HG02973 (cell line): Measurements from ENCODE around the gene CD63.
"Not testable (repeated sequence)": the region's sequence is repeated elsewhere in the genome, so short reads cannot be mapped to it uniquely, and the experiment has no call there.

Experiments
- ATAC-seq: cut with Tn5 transposase; IDR thresholded peaks from one replicate; pipeline ENCODE4 v1.9.1; 2021; ENCODE audit warnings: moderate library complexity; ENCODE audit not compliant: unreplicated experiment

CD63 gene, protein sequence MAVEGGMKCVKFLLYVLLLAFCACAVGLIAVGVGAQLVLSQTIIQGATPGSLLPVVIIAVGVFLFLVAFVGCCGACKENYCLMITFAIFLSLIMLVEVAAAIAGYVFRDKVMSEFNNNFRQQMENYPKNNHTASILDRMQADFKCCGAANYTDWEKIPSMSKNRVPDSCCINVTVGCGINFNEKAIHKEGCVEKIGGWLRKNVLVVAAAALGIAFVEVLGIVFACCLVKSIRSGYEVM

DNA sequence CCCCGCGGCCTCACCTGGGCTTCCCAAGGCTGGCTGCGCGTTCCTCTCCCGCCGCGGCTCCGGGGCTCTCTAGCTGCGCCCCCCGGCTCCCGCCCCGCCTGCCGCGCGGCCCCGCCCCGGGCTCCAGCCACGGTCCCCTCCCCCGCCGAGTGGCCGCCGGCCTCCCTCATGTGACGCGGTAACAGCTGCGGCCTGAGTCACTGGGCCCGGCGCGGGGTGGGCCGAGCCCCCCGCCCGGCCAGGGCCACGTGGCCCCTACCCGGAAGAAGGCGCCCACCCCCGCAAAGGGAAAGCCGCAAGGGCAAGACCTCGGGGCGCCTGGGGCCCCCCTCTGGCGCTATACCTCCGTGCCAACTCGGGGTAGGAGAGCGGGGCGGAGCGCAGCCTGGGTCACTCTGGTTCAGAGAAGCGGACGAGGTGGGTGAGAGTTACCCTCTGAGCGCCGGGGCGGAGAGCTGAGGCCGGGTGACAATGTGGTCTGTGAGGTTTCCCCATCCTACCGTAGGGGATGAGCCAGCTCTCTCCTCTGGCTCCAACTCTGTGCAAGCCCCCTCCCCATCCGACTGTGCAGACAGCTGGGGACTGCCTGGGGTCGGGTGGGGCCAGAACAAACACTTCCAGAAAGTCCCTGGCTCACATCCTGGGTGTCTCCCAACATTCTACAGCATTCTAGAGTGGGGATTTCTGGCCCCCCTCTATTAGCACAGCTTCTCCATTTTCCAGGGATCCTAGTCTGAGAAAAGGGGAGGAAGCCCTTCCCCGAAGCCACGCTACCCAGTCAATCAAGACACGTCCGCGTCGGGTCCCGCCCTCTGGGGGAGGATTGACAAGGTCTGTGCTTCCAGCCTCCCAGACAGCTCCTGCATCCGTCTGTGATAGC, at the start of gene CD63:
Gene CD63 (minus strand): TSS at position 71 of the 880 bp plus-strand sequence. CDS start 668 bp downstream, outside the sequence.
- peak; percentile 57 for ATAC-seq

DNA sequence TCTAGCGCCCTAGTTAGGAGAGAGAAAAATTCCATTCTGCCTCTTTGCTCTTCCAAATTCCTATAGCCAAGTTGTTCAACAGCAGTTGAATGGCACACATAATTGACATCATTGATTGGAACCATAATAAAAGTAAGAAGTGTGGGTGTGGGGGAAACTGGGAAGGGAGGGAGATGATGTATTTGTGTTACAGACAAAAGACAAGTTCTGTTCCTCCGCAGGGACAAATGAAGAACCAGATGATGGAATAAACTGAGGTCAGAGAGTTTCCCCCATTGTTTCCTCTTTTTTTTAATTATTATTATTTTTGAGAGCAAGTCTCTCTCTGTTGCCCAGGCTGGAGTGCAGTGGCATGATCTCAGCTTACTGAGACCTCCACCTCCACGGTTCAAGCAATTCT, 49.0 kb upstream of the CD63 start:
- ATAC-seq: no peak

DNA sequence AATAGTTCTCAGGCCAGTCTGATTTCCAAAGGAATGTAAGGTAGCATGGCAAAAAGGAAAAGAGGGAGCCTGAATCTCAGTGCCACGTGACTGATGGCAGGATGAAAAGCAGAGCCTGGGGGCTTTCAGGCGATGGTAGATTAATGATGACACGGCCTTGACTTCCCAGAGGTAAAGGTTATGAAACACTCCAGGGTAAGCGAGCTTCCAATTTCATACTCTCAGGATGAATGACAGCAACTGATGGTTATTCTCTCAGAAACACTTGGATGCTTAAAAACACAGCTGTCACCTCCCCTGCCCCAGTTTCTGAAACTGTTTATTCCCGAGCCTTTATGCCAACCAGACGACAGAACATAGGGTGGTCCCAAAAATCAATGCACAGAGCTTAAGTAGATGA, 42.9 kb upstream of the CD63 start:
- ATAC-seq: no peak

DNA sequence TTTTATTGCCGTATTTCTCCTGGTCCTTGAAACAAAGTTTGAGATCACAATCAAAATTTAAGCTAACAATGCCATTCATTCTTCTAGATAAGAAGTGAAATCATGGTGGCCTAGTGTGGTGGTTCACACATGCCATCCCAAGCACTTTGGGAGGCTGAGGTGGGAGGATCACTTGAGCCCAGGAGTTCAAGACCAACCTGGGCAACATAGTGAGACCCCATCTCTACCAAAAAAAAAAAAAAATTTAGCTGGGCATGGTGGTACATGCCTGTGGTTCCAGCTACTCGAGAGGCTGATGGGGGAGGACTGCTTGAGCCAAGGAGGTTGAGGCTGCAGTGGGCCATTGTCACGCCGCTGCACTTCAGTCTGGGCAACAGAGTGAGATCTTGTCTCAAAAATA, 38.3 kb upstream of the CD63 start:
- ATAC-seq: no peak

DNA sequence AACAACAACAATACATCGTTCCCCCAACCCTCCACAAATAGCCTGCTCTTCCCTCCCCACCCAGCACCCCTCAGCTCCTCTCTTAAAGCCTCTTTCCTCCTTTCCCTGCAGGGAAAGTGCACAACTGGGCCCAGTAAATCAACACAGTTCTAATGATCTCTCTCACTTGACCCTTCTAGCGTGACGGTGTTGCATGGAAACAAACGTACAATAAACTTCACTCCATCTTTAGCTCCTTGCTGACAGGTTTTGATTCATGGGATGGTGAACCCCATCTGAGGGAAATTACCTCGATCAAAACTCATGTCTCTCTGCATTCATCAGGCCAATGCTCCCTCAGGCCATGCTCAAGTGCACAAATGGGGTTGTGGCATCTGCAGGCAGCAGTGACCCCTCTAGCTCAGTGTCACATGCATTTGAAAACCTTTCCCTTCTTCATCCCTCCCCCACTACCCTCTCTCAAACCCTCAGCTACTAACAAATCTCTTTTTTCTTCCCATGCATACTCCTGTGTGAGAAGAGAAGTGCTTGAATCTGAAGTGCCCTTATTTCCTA, 37.0 kb upstream of the CD63 start:
- ATAC-seq: no peak

DNA sequence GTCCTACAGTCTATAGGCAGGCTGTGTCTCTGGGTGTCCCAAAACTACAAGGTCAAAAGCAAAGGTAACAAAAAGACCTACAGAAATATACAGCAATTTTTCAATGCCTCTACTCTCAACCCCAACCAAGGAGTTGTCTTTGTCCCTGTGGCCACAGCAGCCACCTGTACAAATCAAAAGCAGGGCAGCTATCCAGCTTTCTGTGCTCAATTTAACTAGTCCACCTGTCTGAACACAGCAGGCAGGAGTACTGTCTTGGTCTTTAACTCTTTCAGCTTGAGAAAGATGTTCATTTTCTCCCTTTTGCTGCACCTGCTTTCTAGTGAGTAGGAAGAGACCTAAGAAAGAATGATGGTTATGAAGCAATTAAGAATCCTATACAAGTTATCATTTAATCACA, 33.8 kb upstream of the CD63 start:
- ATAC-seq: no peak

DNA sequence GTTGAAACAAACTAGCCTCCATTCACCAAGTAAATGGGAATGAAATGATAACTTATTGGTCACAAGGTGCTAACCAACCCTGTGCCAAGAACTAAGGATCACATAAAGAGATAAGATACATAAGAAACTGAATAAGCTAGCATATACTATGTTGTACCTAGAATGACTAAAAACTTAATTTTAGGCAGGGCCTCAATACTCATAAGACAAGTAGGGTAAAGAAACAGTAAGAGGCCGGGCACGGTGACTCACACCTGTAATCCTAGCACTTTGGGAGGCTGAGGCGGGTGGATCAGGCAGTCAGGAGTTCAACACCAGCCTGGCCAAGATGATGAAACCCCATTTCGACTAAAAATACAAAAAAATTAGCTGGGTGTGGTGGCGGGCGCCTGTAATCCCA, 31.9 kb upstream of the CD63 start:
- ATAC-seq: no peak

DNA sequence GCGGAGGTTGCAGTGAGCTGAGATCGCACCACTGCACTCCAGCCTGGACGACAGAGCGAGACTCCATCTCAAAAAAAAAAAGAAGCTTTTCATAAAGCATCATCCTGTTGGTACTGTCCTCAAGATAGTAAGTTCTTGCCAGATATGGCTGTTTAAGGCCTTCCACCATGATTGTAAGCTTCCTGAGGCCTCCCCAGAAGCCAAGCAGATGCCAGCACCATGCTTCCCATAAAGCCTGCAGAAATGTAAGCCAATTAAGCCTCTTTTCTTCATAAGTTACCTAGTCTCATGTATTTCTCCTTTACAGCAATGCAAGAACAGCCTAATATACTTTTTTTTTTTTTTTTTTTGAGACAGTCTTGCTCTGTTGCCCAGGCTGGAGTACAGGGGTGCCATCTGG, 29.8 kb upstream of the CD63 start:
- not testable (repeated sequence) for ATAC-seq

DNA sequence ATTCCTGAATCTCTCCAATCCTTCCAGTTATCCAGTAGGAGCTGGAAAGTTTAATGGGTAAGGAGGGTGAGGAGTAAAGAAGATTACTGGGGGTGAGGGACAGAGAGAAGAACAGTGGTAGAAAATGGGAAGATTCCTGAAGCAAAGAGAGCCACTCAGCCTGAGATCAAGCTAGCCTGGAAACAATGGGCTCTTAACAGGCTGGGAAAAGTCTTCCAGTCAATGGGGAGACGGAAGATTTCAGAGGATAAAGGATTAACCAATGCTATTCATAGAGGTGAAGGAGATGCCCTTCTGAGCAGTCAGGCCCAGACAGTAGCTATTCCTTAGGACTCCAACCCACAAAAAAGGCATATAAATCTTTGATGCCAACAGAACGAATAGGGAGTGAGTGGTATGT, 28.9 kb upstream of the CD63 start:
- no peak for ATAC-seq

DNA sequence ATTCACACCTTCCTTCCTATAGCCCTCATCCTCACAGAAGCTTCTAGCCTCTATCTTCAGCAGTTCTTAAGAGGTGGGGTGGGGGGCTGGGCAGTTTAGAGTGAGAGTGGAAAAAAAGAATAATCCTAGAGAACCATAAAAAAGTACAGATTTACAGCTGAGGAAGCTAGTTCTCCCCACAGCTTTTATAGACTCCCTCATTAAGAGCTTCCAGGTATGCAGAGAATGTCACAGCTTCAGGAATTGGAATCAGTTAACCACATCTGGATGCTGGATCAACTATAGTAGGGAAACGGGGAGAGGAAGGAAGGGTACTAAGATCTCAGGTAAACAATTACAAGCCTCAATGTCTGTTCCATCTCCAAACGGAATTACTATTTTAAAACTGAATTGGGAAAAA, 26.4 kb upstream of the CD63 start:
- no peak for ATAC-seq

DNA sequence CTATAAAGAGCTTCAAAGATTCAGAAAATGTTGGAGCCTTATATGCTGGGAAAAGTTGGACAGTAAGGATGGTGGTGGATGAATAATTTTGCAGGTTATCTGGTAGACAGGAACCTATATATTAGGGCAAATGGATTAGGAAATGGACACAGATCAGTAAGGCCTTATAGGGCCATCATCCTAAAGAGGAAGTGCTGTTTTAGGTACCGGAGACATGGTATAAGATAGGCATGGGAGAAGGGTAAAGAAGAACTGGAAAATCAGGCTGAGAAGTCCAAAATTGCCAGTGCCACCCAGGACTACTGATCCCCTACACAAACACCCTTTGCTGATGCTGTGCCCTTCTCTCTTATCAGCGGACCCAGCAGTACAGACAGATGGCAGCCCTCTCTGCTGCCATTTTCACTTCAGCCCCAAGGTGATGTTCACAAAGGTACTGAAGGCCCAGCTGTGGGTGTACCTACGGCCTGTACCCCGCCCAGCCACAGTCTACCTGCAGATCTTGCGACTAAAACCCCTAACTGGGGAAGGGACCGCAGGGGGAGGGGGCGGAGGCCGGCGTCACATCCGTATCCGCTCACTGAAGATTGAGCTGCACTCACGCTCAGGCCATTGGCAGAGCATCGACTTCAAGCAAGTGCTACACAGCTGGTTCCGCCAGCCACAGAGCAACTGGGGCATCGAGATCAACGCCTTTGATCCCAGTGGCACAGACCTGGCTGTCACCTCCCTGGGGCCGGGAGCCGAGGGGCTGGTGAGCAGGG, 19.6 kb upstream of the CD63 start:
- ATAC-seq: no peak

DNA sequence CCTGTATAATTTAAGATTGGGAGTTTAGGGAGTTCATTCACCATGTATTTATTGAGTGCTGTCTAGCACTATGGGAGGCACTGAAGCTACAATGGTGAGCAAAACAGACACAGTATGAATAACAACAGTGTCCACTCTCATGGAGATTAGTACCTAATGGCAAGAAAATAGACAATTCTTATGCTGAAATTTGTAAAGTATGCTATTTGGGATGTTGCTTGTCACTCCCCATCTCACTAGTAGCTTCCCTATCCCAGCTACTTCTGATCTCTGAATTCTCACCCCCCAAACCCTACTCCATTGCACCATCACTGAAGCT, 18.1 kb upstream of the CD63 start:
- ATAC-seq: no peak

DNA sequence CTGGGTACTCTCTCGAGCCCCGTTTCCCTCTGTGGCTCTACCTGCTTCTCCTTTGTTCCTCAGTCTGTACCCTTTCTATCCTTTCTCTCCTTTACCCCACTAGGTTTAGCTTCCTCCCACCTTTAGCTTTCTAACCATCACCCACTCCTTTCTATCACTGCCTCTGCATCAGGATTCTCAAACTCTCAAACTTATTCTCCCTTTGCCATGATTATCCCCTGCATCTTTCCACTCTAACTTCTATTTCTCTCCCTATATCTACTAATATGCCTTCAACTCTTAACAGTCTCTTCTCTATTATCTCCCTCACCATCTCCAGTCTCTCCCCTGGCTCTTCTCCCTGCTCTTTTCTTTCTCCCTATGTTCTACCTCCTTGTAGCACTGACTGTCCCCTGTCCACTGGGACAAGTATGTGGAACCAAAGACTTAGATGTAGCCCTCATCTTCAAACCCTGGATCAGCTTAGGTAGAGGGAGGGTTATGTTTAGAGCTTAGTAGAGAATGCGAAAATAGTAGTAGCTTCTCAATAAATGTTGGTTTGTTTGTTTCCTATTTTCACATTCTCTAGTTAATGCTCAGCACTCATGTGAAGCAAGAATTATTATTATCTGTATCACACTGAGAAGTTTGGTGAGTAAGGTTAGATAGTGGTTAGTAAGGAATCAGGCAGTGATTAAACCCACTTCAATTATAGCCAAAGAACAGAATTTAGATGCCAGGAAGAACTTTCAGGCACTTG, 17.5 kb upstream of the CD63 start:
- ATAC-seq: no peak

DNA sequence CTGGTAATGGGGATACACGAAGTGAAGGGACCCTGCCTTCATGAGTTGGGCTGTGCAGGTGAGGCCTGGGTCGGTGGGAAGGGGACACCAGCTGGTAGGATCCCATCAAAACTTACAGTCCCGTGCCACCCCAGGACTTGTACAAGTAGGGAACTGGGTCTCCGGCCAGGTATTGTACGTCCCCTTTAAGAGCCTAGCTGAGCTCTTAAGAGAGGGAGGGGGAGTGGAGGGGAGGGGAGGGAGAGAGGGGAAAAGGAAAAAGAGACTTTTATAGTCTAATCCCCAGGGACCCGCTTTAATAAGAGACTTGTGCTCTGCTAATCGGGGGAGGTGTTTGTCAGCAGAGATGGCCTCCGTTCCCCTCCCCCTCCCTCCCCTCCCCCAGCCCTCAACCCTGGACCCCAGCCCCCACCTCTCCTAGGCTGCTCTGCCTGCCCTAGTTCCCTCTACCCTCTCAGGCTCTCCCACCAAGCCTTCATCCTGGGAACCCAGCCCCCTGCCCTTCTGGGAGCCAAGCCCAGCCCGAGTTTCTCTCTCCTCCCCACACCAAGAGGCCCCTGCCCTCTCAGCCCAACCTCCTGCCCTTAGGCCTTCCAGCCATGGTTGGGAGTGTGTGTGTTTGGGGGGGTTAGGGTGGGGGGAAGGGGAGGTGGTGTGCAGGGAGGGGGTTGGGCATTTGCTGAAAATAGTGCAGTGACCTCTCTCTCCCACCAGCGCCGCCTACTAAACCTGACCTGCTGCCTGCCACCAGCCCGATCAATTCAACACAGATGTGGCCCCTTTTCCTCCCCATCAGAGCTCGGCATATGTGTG, 16.8 kb upstream of the CD63 start:
- ATAC-seq: no peak

DNA sequence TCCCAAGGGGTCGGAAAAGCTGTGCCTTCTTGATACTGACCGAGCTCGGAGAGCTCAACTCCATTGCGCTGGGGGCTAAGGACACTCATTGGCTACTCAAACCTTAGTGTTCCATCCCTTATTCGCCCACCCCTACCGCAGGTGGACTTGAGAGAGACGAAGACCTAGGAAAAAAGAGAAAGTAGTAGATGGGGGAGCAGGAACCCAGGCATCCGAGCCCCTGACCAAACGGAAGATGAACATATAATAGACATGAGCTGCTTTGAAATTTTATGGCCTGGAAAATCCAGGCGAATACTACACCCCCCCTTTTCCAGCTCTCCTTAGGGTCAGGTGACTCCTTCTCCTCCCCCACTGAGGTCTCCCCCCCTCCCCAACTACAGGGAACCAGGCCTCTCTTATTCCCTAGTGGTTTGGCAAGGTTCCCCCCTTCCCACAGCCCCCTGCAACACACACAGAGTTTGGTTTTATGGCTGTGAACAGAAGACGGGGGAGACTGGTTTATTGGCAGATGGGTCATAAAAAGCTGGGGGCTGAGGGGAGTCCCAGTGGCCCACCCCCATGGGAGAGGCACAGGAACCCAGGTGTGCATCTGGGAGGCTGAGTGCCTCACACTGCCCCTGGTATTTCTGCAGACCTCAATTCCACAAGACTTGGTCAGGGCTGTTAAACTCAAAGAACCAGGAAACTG, 15.7 kb upstream of the CD63 start:
- no peak for ATAC-seq

DNA sequence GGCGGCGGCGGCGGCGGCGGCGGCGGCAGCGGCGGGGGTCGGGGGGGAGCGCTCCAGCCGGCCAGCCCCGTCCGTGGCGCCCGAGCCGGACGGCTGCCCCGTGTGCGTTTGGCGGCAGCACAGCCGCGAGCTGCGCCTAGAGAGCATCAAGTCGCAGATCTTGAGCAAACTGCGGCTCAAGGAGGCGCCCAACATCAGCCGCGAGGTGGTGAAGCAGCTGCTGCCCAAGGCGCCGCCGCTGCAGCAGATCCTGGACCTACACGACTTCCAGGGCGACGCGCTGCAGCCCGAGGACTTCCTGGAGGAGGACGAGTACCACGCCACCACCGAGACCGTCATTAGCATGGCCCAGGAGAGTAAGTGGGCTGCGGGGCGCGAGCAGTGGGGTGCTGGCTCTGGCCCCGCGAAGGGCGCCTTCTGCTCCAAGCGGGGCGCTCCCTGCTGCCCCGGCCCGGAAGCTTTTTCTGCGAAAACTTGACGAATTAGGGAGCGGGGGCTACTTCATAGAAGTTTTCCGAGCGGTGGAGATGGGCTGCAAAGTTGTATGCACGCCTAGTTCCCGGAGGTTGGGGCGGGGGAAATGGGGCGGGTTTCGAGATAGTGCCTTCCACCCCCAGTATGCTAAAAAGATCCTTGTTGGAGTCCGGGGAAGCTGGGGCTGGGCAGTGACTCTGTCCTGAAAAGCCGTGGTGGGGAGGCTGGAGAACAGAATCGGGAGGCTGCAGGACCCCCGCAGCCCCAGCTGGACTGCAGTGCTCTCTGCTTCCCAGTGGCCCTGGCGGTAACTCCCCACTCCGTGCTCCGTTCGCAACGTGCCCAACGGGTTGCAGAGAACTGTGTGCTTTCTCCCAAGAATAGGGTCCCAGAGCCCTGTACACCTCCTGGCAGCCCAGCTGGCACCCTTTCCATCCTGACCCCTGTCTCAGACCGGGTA, 14.9 kb upstream of the CD63 start:
- peak; percentile 27 for ATAC-seq

DNA sequence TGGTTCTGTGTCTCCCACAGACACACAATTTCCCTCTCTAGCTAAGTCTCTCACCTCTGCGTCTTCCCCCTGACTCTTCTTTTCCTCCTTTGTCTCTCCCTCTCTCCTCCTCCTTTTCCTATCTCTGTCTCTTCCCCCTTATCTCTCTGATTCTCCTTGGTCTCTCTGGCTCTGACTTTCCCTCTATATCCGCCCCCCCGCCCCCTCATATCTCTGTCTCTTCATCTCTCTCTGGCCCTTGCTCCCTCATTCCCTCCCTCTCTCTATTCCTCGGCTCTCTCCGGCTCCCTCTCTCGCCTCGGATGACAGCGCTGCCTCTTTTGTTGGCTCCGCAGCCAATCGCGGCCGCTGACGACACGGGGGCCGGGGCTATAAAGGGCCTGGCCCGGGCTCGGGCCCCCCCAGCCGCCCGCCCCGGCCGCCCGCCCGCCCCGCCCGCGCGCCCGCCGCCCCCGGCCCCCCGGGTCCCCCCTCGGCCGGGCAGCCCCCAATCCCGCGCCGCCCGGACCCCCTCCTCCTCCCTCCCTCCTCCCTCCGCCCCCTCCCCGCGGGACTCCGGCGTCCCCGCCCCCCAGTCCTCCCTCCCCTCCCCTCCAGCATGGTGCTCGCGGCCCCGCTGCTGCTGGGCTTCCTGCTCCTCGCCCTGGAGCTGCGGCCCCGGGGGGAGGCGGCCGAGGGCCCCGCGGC, 14.1 kb upstream of the CD63 start, which contains the start of gene GDF11:
Gene GDF11 (plus strand): TSS at position 404 of the 687 bp plus-strand sequence. CDS start 195 bp downstream, at position 599.
- peak; percentile 27 for ATAC-seq
